Type B pancreatic cell (in vitro differentiated cells): ENCODE data around the gene CDH10. TPM values are rescaled to one million over a fixed set of nuclear protein-coding genes. Genes with fewer than 3 reads are reported as not detected.

Experiments
- DNase-seq: peaks from one replicate; pipeline ENCODE4 v3.0.0; 2021; ENCODE audit warnings: mixed read lengths; ENCODE audit not compliant: unreplicated experiment; ENCODE audit errors: extremely low spot score
- H3K27ac Mint-ChIP-seq: 2 replicates; pipeline ENCODE4 v1.8.0; 2021; ENCODE audit warnings: mild to moderate bottlenecking, mixed read lengths
- H3K27me3 Mint-ChIP-seq: 2 replicates; pipeline ENCODE4 v1.8.0; 2021; ENCODE audit warnings: mixed read lengths
- H3K36me3 Mint-ChIP-seq: 2 replicates; pipeline ENCODE4 v1.8.0; 2021; ENCODE audit warnings: mixed read lengths
- H3K4me1 Mint-ChIP-seq: one replicate; pipeline ENCODE4 v1.8.0; 2021; ENCODE audit warnings: mixed read lengths; ENCODE audit not compliant: unreplicated experiment
- H3K4me3 Mint-ChIP-seq: 2 replicates; pipeline ENCODE4 v1.8.0; 2021; ENCODE audit warnings: mild to moderate bottlenecking, mixed read lengths
- H3K9me3 Mint-ChIP-seq: 2 replicates; pipeline ENCODE4 v1.8.0; 2021; ENCODE audit warnings: mixed read lengths
- total RNA-seq: library from RNA; stranded (reverse); gene quantifications from 2 replicates; pipeline ENCODE4 v1.2.1, GENCODE V29; 2021; ENCODE audit warnings: low replicate concordance
- TF ChIP-seq, protein P1 (sequence below): fragments of 200-600 bp; sonication (generic); conservative IDR thresholded peaks from 2 replicates; pipeline ENCODE4 v1.5.0; 2021; ENCODE audit warnings: antibody characterized with exemption, mild to moderate bottlenecking

The CDH10 gene
- total RNA-seq, 1 donor from 2014 or later, result 14.2 TPM

DNA sequence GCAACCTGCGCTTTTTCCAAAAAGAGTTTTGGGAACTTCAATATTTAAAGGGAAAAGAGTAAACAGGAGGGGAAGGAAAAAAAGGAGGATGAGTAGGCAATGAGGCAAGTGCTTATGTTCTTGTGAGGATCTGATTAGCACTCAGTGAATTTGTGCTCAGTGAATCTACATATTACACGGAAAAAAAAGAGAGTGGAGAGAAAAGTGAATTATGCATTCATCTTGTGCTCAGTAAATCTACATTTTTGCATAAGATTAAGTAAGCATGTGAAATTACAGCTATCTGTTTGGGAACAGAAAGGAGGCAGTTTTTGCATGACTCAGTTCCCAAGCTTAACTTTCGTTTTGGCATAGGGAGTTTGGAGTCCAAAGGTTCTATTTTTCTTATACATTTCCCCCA is 170.1 kb downstream of the CDH10 start:
- Mint-ChIP-seq H3K36me3 (no peaks in the 10 kb centered on the region), H3K27ac (no peak overlapping the region), H3K9me3 (no peaks in the 10 kb centered on the region), H3K4me1 (no peaks in the 10 kb centered on the region), H3K27me3 (no peaks in the 10 kb centered on the region), H3K4me3 (no peak overlapping the region)
- TF ChIP-seq, protein P1, sequence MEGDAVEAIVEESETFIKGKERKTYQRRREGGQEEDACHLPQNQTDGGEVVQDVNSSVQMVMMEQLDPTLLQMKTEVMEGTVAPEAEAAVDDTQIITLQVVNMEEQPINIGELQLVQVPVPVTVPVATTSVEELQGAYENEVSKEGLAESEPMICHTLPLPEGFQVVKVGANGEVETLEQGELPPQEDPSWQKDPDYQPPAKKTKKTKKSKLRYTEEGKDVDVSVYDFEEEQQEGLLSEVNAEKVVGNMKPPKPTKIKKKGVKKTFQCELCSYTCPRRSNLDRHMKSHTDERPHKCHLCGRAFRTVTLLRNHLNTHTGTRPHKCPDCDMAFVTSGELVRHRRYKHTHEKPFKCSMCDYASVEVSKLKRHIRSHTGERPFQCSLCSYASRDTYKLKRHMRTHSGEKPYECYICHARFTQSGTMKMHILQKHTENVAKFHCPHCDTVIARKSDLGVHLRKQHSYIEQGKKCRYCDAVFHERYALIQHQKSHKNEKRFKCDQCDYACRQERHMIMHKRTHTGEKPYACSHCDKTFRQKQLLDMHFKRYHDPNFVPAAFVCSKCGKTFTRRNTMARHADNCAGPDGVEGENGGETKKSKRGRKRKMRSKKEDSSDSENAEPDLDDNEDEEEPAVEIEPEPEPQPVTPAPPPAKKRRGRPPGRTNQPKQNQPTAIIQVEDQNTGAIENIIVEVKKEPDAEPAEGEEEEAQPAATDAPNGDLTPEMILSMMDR, result no peak
- DNase-seq, result no peak

DNA sequence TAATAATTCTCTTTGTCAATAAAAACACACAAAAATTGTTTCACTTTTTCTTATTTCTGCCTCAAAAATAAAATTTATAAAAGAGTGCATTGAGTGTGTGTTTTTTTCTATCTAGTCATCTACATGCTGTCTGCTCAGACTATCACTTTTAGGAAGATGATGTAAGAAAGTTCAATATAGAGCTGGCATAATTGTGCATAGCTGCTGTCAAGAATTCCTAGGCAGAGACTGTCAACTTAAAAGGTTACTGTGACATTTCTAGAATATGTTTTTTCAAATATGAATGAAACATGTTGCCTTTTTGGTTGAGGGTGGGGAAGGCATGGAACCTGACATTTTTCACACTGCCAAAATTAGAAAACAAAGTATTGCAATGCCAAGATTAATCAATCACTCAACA is 172.3 kb downstream of the CDH10 start:
- TF ChIP-seq, protein P1, result no peak
- Mint-ChIP-seq H3K4me1 (no peaks in the 10 kb centered on the region), H3K36me3 (no peaks in the 10 kb centered on the region), H3K9me3 (no peaks in the 10 kb centered on the region), H3K27me3 (no peaks in the 10 kb centered on the region), H3K4me3 (no peak overlapping the region), H3K27ac (no peak overlapping the region)
- no peak for DNase-seq

- no peaks in the 10 kb centered on the region for H3K9me3 Mint-ChIP-seq
- no peak for DNase-seq
- H3K4me3 Mint-ChIP-seq, result no peak overlapping the region
- no peaks in the 10 kb centered on the region for H3K36me3 Mint-ChIP-seq
- TF ChIP-seq, protein P1, result no peak
- H3K27me3 Mint-ChIP-seq, result no peaks in the 10 kb centered on the region
- no peak overlapping the region for H3K27ac Mint-ChIP-seq
- peaks cover 4% of the 10 kb centered on the region for H3K4me1 Mint-ChIP-seq
Observed at GRCh38 chr5:24444414-24444813, 200.4 kb downstream of the CDH10 start.

GRCh38 chr5:24439465-24439864 is 205.3 kb downstream of the CDH10 start:
- DNase-seq, result no peak
- H3K36me3 Mint-ChIP-seq, result no peaks in the 10 kb centered on the region
- no peaks in the 10 kb centered on the region for H3K9me3 Mint-ChIP-seq
- no peaks in the 10 kb centered on the region for H3K4me1 Mint-ChIP-seq
- H3K4me3 Mint-ChIP-seq, result no peak overlapping the region
- TF ChIP-seq, protein P1, result no peak
- H3K27ac Mint-ChIP-seq, result no peak overlapping the region
- H3K27me3 Mint-ChIP-seq, result no peaks in the 10 kb centered on the region
